GM12878 (cell line): ENCODE data around the gene ACKR1. TPM values are rescaled to one million over a fixed set of nuclear protein-coding genes. Genes with fewer than 3 reads are reported as not detected.

Experiments
- ATAC-seq: fragments of 200-7000 bp; cut with Tn5 transposase; 3 replicates; pipeline ENCODE4 v1.9.1; 2020; ENCODE audit warnings: mild to moderate bottlenecking, moderate library complexity
- BruUV-seq: library from RNA; stranded (reverse); fragments of 400-500 nt; replicated peaks from 2 replicates; lab custom pipeline; 2021; lab: Mats Ljungman, UMichigan
- CTCF ChIA-PET: fragments of 300-600 bp; sonication (Branson Sonifier 250); formaldehyde crosslinking; extraction: SDS; loops from one replicate; lab custom pipeline; 2021; ENCODE audit warnings: inconsistent platforms; lab: Yijun Ruan, JAX
- POLR2A ChIA-PET: fragments of 350-600 bp; formaldehyde crosslinking; extraction: SDS; loops from one replicate; lab custom pipeline; 2021; ENCODE audit warnings: inconsistent platforms; lab: Charles Lee
- RAD21 ChIA-PET: fragments of 300-600 bp; sonication (Branson Sonifier 250); formaldehyde crosslinking; loops from one replicate; lab custom pipeline; 2023; ENCODE audit warnings: antibody characterized with exemption; ENCODE audit not compliant: unreplicated experiment; lab: Charles Lee
- SMC1A ChIA-PET: fragments of 300-600 bp; sonication (Branson Sonifier 250); formaldehyde crosslinking; loops from one replicate; lab custom pipeline; 2023; ENCODE audit not compliant: unreplicated experiment, uncharacterized antibody; lab: Charles Lee
- DNase-seq: peaks from one replicate; pipeline ENCODE4 v3.0.0-alpha.2; 2011; ENCODE audit warnings: low read depth, low spot score
- FAIRE-seq: peaks from 3 replicates; lab custom pipeline; 2011; peaks lifted over from hg19 to GRCh38; lab: Jason Lieb, UNC
- H2AFZ ChIP-seq: 2 replicates; pipeline ENCODE4 v1.6.0; 2011; ENCODE audit warnings: low read depth, low read length, control low read depth; ENCODE audit not compliant: control insufficient read depth
- H3K27ac ChIP-seq: 2 replicates; pipeline ENCODE4 v1.5.1; 2011; ENCODE audit warnings: control low read depth; ENCODE audit not compliant: control insufficient read depth, insufficient read depth
- H3K27me3 ChIP-seq, 2 experiments: replicated peaks in 1 of 2; 2 replicates each; pipeline versions ENCODE4 v1.6.0 to v1.6.1; 2011; ENCODE audit warnings: low read length in 1 of 2; ENCODE audit not compliant: control insufficient read depth in 2 of 2, insufficient read depth in 2 of 2
- H3K36me3 ChIP-seq, 2 experiments: 2 replicates each; pipeline ENCODE4 v1.5.1; 2011; ENCODE audit warnings: low read length in 1 of 2; ENCODE audit not compliant: control insufficient read depth in 2 of 2, insufficient read depth in 2 of 2
- H3K4me1 ChIP-seq: 2 replicates; pipeline ENCODE4 v1.6.1; 2011; ENCODE audit warnings: mild to moderate bottlenecking, low read length, moderate library complexity, mixed read lengths; ENCODE audit not compliant: control insufficient read depth, insufficient read depth
- H3K4me2 ChIP-seq: 2 replicates; pipeline ENCODE4 v1.6.0; 2011; ENCODE audit warnings: control low read depth; ENCODE audit not compliant: control insufficient read depth, insufficient read depth
- H3K4me3 ChIP-seq: fragments of 200-600 bp; sonication (generic); 2 replicates; pipeline ENCODE4 v1.5.1; 2016
- H3K79me2 ChIP-seq: 2 replicates; pipeline ENCODE4 v1.6.0; 2011; ENCODE audit warnings: low read length; ENCODE audit not compliant: control insufficient read depth, insufficient read depth
- H3K9ac ChIP-seq: 2 replicates; pipeline ENCODE4 v1.8.0; 2011; ENCODE audit warnings: low read length, control low read depth, mixed read lengths; ENCODE audit not compliant: control insufficient read depth, insufficient read depth
- H3K9me3 ChIP-seq: replicated peaks from 3 replicates; pipeline ENCODE4 v1.5.1; 2011; ENCODE audit warnings: mild to moderate bottlenecking, low read length; ENCODE audit not compliant: control insufficient read depth, insufficient read depth
- H4K20me1 ChIP-seq: 2 replicates; pipeline ENCODE4 v1.6.0; 2011; ENCODE audit not compliant: control insufficient read depth, insufficient read depth
- BCL11A ChIP-seq: IDR thresholded peaks from 2 replicates; pipeline ENCODE4 v1.6.1; 2011; ENCODE audit warnings: low read depth, low read length
- CREB1 ChIP-seq: IDR thresholded peaks from 2 replicates; pipeline ENCODE4 v1.6.1; 2012; ENCODE audit warnings: low read depth, mild to moderate bottlenecking, inconsistent platforms
- EP300 ChIP-seq, 2 experiments: fragments of 150-350 bp in 1 of 2; IDR thresholded peaks; 2 replicates each; pipeline ENCODE4 v1.6.1; 2011 to 2012; ENCODE audit warnings: low read depth in 2 of 2, low read length in 2 of 2, borderline replicate concordance in 1 of 2, improper control_type of control experiment in 1 of 2, inconsistent platforms in 1 of 2; ENCODE audit not compliant: control insufficient read depth in 1 of 2
- FOXK2 ChIP-seq: fragments of 450-650 bp; IDR thresholded peaks from 2 replicates; pipeline ENCODE4 v1.6.1; 2017; ENCODE audit warnings: mild to moderate bottlenecking, moderate library complexity
- HDAC6 ChIP-seq: fragments of 200-600 bp; sonication (generic); IDR thresholded peaks from one replicate; pipeline ENCODE4 v1.8.0; 2017; ENCODE audit warnings: antibody characterized with exemption; ENCODE audit not compliant: unreplicated experiment
- IKZF1 ChIP-seq: fragments of 450-650 bp; conservative IDR thresholded peaks from 2 replicates; pipeline ENCODE4 v1.6.1; 2017; ENCODE audit warnings: antibody characterized with exemption, mild to moderate bottlenecking
- IRF4 ChIP-seq: IDR thresholded peaks from 2 replicates; pipeline ENCODE4 v1.6.1; 2011; ENCODE audit warnings: low read depth, low read length
- MTA2 ChIP-seq: fragments of 450-650 bp; IDR thresholded peaks from 2 replicates; pipeline ENCODE4 v1.6.1; 2016; ENCODE audit warnings: low read depth, mild to moderate bottlenecking, moderate library complexity
- NRF1 ChIP-seq: conservative IDR thresholded peaks from 2 replicates; pipeline ENCODE4 v1.6.1; 2011; ENCODE audit warnings: mild to moderate bottlenecking, low read depth, low read length, improper control_type of control experiment
- RAD51 ChIP-seq: fragments of 450-650 bp; IDR thresholded peaks from 2 replicates; pipeline ENCODE4 v1.6.1; 2016; ENCODE audit warnings: moderate library complexity, mild to moderate bottlenecking, inconsistent platforms
- SIN3A ChIP-seq: IDR thresholded peaks from 2 replicates; pipeline ENCODE4 v1.6.1; 2012; ENCODE audit warnings: low read depth, low read length, improper control_type of control experiment
- SRF ChIP-seq, 2 experiments: IDR thresholded peaks; 2 replicates each; pipeline ENCODE4 v1.6.1; 2011; ENCODE audit warnings: low read depth in 2 of 2, low read length in 2 of 2, mild to moderate bottlenecking in 1 of 2, moderate library complexity in 1 of 2
- TARDBP ChIP-seq: IDR thresholded peaks from 2 replicates; pipeline ENCODE4 v1.6.1; 2016; ENCODE audit warnings: borderline replicate concordance
- ZNF622 ChIP-seq: fragments of 450-650 bp; IDR thresholded peaks from 2 replicates; pipeline ENCODE4 v1.6.1; 2017; ENCODE audit warnings: mild to moderate bottlenecking, inconsistent platforms
- ZNF687 ChIP-seq: fragments of 450-650 bp; IDR thresholded peaks from 2 replicates; pipeline ENCODE4 v1.6.1; 2017; ENCODE audit warnings: mild to moderate bottlenecking, moderate library complexity
- ZSCAN29 ChIP-seq: fragments of 450-650 bp; IDR thresholded peaks from 2 replicates; pipeline ENCODE4 v1.6.1; 2017; ENCODE audit warnings: mild to moderate bottlenecking, moderate library complexity
- WGBS: methylation state at CpG from one replicate; pipeline ENCODE4 v1.1.6; 2016; ENCODE audit warnings: low lambda C conversion rate; ENCODE audit not compliant: insufficient replicate concordance, insufficient coverage; ENCODE audit errors: missing lambda C conversion rate; 5-methylcytosine and 5-hydroxymethylcytosine counted together
- in situ Hi-C: fragments of 300-500 bp; cut with MboI; formaldehyde crosslinking; loops from 9 replicates; pipeline ENCODE4 v1.14.3; 2018; ENCODE audit warnings: mixed read lengths
- intact Hi-C: fragments of 100-400 bp; cut with micrococcal nuclease; formaldehyde crosslinking; loops from one replicate; pipeline ENCODE4 v1.14.2; 2022; ENCODE audit not compliant: unreplicated experiment
- polyA plus RNA-seq, 11 experiments: library from polyadenylated mRNA; depleted of rRNA in 4 of 11; unstranded in 6 of 11; stranded (reverse) in 5 of 11; fragments of >200 nt; fragmentation: Nextera tagmentation in 4 of 11; fragmentation: Illumina TruSeq in 1 of 11; extraction: Ambion mirVana in 4 of 11; extraction: Trizol in 1 of 11; gene quantifications; 1 replicate in 1 of 11; 2 replicates in 10 of 11; pipeline versions ENCODE4 v1.2.1 to v1.2.3, GENCODE V29; 2011 to 2016; ENCODE audit warnings: inconsistent platforms in 2 of 11, missing spikeins in 2 of 11, low read depth in 1 of 11
- total RNA-seq, 4 experiments: library from RNA; depleted of rRNA in 3 of 4; stranded (reverse); fragments of >200 nt in 3 of 4; fragmentation: Illumina TruSeq in 1 of 4; extraction: Trizol in 1 of 4; gene quantifications; 2 replicates each; pipeline versions ENCODE4 v1.2.1 to v1.2.3, GENCODE V29; 2013 to 2021

Gene ACKR1
- total and polyA plus RNA-seq, 10 of the 15 experiments (the other 5 are each of a cell fraction or from before 2014, with no cell fraction given): 0.06 to 1.8 (median 0.38) TPM; not detected in 1

GRCh38 chr1:159184201-159184600 is 20.5 kb upstream of the ACKR1 start:
- in situ Hi-C loops: no loop called here
- no peak for TF ChIP-seq TARDBP
- no peak for TF ChIP-seq SIN3A
- TF ChIP-seq ZSCAN29: no peak
- no peak for TF ChIP-seq IKZF1
- TF ChIP-seq FOXK2: no peak
- no peak for TF ChIP-seq IRF4
- TF ChIP-seq, all 136 proteins: peak for 0
- Histone ChIP-seq H3K79me2 (no peaks in the 10 kb centered on the region), H3K4me2 (no peak overlapping the region), H3K9me3 (no peaks in the 10 kb centered on the region), H3K4me3 (no peak overlapping the region), H2AFZ (no peak overlapping the region), H3K9ac (no peak overlapping the region), H3K36me3 (no peaks in the 10 kb centered on the region), H3K27me3 (peaks cover 0 to 4% of the 10 kb centered on the region in 2 experiments; a peak in 1 of 4 replicates), H3K27ac (no peak overlapping the region), H3K4me1 (no peaks in the 10 kb centered on the region), H4K20me1 (no peaks in the 10 kb centered on the region)
- ChIA-PET CTCF (interaction anchor here (1.8 to 3.6 kb wide), 2 partner anchors 13 to 29 kb away, joined by 8 to 21 read pairs; no protein-coding TSS in a partner anchor), POLR2A (no interaction called here), RAD21 (no interaction called here), SMC1A (no interaction called here)
- DNase-seq: no peak
- no peak for FAIRE-seq
- 36% methylated on average over 2 of the region's 2 CpGs for WGBS
- no TSS peak for BruUV-seq
- intact Hi-C loops: no loop called here
- no peak for ATAC-seq

GRCh38 chr1:159185121-159185520 is 19.6 kb upstream of the ACKR1 start:
- ChIA-PET RAD21 (no interaction called here), SMC1A (no interaction called here), POLR2A (no interaction called here), CTCF (no interaction called here)
- Histone ChIP-seq H3K36me3 (no peaks in the 10 kb centered on the region), H3K27me3 (peaks cover under 1 to 4% of the 10 kb centered on the region in 2 experiments; a peak in 2 of 4 replicates), H3K9me3 (no peaks in the 10 kb centered on the region), H2AFZ (no peak overlapping the region), H3K4me1 (no peaks in the 10 kb centered on the region), H3K9ac (no peak overlapping the region), H4K20me1 (no peaks in the 10 kb centered on the region), H3K79me2 (no peaks in the 10 kb centered on the region), H3K4me2 (no peak overlapping the region), H3K27ac (no peak overlapping the region), H3K4me3 (no peak overlapping the region)
- ATAC-seq (no peak), DNase-seq (no peak), FAIRE-seq (no peak)
- BruUV-seq: no TSS peak
- WGBS: 49% methylated on average over 5 of the region's 5 CpGs
- intact Hi-C loops (no loop called here), in situ Hi-C loops (no loop called here)
- TF ChIP-seq EP300 (IDR thresholded peaks at IDR 0.05; ENCODE audit: borderline replicate concordance in 1 of 2, control insufficient read depth in 1 of 2, low read depth in 2 of 2, low read length in 2 of 2) (no peak), CREB1 (no peak), MTA2 (no peak), RAD51 (no peak), HDAC6 (no peak), SRF (IDR thresholded peaks at IDR 0.05; ENCODE audit: low read depth in 2 of 2, low read length in 2 of 2) (no peak), BCL11A (no peak), ZNF687 (no peak), ZNF622 (no peak), NRF1 (no peak)
